Measurements from ENCODE around the gene LLGL2. TPM values are rescaled to one million over a fixed set of nuclear protein-coding genes. Genes with fewer than 3 reads are reported as not detected.
A peak's percentile ranks its signal among the peaks of the same experiment; 100 is the strongest.

LLGL2 gene
- total RNA-seq, 3 donors from 2014 or later: 4.6 to 60.2 (median 52.4) TPM

DNA sequence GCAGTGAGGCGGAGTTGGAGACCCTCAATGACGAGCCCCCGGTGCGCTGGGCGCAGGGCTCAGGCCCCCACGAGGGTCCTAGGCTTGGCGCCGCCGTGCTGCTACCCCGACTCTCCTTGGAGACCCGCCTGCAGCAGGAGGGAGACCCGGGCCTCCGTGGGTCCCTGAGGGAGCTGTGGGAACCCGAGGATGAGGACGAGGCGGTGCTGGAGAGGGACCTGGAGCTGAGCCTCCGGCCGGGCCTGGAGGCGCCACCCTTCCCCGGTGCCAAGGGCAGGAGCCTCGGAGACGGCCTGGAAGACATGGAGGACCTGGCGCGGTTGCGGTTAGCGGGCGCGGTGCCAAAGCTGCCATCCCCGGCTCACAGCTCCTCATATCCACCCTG, 64.4 kb downstream of the LLGL2 start:
- peak overlapping the region; percentile 81 to 96 for H3K27ac ChIP-seq
- TF ChIP-seq, protein P1, sequence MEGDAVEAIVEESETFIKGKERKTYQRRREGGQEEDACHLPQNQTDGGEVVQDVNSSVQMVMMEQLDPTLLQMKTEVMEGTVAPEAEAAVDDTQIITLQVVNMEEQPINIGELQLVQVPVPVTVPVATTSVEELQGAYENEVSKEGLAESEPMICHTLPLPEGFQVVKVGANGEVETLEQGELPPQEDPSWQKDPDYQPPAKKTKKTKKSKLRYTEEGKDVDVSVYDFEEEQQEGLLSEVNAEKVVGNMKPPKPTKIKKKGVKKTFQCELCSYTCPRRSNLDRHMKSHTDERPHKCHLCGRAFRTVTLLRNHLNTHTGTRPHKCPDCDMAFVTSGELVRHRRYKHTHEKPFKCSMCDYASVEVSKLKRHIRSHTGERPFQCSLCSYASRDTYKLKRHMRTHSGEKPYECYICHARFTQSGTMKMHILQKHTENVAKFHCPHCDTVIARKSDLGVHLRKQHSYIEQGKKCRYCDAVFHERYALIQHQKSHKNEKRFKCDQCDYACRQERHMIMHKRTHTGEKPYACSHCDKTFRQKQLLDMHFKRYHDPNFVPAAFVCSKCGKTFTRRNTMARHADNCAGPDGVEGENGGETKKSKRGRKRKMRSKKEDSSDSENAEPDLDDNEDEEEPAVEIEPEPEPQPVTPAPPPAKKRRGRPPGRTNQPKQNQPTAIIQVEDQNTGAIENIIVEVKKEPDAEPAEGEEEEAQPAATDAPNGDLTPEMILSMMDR (IDR thresholded peaks at IDR 0.05): no peak
- no peak for TF ChIP-seq POLR2AphosphoS5 (IDR thresholded peaks at IDR 0.05)
- no peak for TF ChIP-seq POLR2A (IDR thresholded peaks at IDR 0.05)
- H3K27me3 ChIP-seq: no peaks in the 10 kb centered on the region
- no peak for DNase-seq (ENCODE audit: low spot score in 2 of 2)
- intact Hi-C loops (cut with DNase I; ENCODE audit: low total_unique reads): loop anchor here (10.0 kb wide), 1 partner anchor 165 kb away; no protein-coding TSS in a partner anchor
- H3K4me1 ChIP-seq: peaks cover 0 to 7% of the 10 kb centered on the region in 2 donors
- peak overlapping the region; percentile 70 to 91 (median 73) for H3K4me3 ChIP-seq
- no peaks in the 10 kb centered on the region for H3K9me3 ChIP-seq
- no peaks in the 10 kb centered on the region for H3K36me3 ChIP-seq

DNA sequence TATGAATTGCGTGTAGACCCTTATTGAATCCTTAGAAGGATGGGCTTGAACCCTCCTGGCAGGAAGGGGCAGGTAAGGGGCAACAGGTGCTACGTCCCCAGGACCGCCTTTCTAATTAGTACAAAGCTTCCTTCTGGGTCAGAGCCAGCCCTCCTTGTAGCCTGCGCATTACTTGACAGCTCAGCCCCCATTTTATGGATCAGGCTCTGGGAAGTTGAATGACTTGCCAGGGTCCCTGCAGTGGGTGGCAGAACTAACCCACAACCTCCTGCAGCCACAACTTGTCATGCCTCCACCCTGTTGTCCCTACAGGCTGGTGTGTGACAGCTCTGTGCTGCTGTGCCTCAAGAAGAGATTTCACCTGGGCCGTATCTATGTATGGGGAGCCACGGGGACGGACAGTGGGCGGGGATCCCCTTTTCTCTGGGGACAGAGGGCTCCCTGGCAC, 64.8 kb downstream of the LLGL2 start:
- no peak for DNase-seq (ENCODE audit: low spot score in 2 of 2)
- intact Hi-C loops (cut with DNase I; ENCODE audit: low total_unique reads): no loop called here
- Histone ChIP-seq H3K36me3 (no peaks in the 10 kb centered on the region), H3K4me3 (peak overlapping the region in 2 of 3 donors; percentile 70 to 91), H3K9me3 (no peaks in the 10 kb centered on the region), H3K27me3 (no peaks in the 10 kb centered on the region), H3K4me1 (peaks cover 0 to 7% of the 10 kb centered on the region in 2 donors), H3K27ac (peak overlapping the region; percentile 81 to 96)
- TF ChIP-seq, protein P1 (IDR thresholded peaks at IDR 0.05): no peak
- TF ChIP-seq POLR2A (IDR thresholded peaks at IDR 0.05) (no peak), POLR2AphosphoS5 (IDR thresholded peaks at IDR 0.05) (no peak)

GRCh38 chr17:75590849-75591721, 65.6 kb downstream of the LLGL2 start:
- Histone ChIP-seq H3K36me3 (no peaks in the 10 kb centered on the region), H3K27ac (peak overlapping the region in 1 of 2 donors; percentile 96), H3K9me3 (no peaks in the 10 kb centered on the region), H3K4me1 (peaks cover 0 to 7% of the 10 kb centered on the region in 2 donors), H3K27me3 (no peaks in the 10 kb centered on the region), H3K4me3 (no peak overlapping the region)
- TF ChIP-seq, protein P1 (IDR thresholded peaks at IDR 0.05): no peak
- no peak for TF ChIP-seq POLR2A (IDR thresholded peaks at IDR 0.05)
- intact Hi-C loops (cut with DNase I; ENCODE audit: low total_unique reads): no loop called here
- DNase-seq (ENCODE audit: low spot score in 2 of 2): no peak

DNA sequence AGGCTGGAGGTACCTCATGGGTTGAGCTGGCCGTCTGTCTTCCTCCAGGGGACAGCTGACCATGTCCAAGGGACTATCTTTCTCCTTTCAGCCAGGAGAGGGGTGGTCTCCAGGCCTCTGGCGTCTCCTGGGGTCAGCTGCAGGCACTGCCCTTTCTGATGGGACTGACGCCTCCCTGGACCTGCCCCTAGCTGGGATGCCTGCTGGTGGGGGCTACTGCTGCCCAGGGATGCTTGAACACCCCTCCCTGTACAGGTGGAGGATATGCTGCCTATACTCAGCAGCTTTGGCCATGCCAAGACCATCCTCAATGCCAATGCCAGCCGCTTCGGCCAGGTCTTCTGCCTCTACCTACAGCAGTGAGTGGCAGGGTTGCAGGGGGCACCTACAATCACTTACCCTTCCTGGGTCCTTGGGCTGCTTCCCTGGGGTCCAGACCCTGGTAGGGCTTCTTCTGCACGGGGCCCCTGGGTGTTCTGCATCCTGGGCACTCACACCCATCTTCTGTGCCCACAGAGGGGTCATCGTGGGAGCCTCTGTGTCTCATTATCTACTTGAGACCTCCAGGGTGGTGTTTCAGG, 66.3 kb downstream of the LLGL2 start:
- H3K4me1 ChIP-seq: peaks cover 0 to 7% of the 10 kb centered on the region in 2 donors
- TF ChIP-seq POLR2AphosphoS5 (IDR thresholded peaks at IDR 0.05) (no peak), POLR2A (IDR thresholded peaks at IDR 0.05) (no peak)
- TF ChIP-seq, protein P1 (IDR thresholded peaks at IDR 0.05): no peak
- no peak for DNase-seq (ENCODE audit: low spot score in 2 of 2)
- H3K9me3 ChIP-seq: no peaks in the 10 kb centered on the region
- no peaks in the 10 kb centered on the region for H3K36me3 ChIP-seq
- H3K27me3 ChIP-seq: no peaks in the 10 kb centered on the region
- intact Hi-C loops (cut with DNase I; ENCODE audit: low total_unique reads): no loop called here
- H3K4me3 ChIP-seq: no peak overlapping the region
- H3K27ac ChIP-seq: no peak overlapping the region
